GM12878 (cell line): ENCODE measurements around the gene THSD4. TPM values are rescaled to one million over a fixed set of nuclear protein-coding genes. Genes with fewer than 3 reads are reported as not detected.

ENCODE experiments used
- FOS ChIP-seq: IDR thresholded peaks from 3 replicates; pipeline ENCODE4 v1.6.1; 2011; ENCODE audit warnings: borderline replicate concordance; ENCODE audit not compliant: insufficient read length; ENCODE audit errors: extremely low read depth
- GABPA ChIP-seq: IDR thresholded peaks from 2 replicates; pipeline ENCODE4 v1.6.1; 2014; ENCODE audit warnings: antibody characterized with exemption, low read depth, mild to moderate bottlenecking, inconsistent platforms
- JUNB ChIP-seq: IDR thresholded peaks from 2 replicates; pipeline ENCODE4 v1.6.1; 2016; ENCODE audit warnings: antibody characterized with exemption, mild to moderate bottlenecking
- LARP7 ChIP-seq: fragments of 450-650 bp; IDR thresholded peaks from 2 replicates; pipeline ENCODE4 v1.6.1; 2017; ENCODE audit warnings: mild to moderate bottlenecking
- USF2 ChIP-seq: IDR thresholded peaks from 2 replicates; pipeline ENCODE4 v1.6.1; 2011; ENCODE audit warnings: low read depth, low read length, improper control_type of control experiment, borderline replicate concordance
- polyA plus RNA-seq, 11 experiments: library from polyadenylated mRNA; depleted of rRNA in 4 of 11; unstranded in 6 of 11; stranded (reverse) in 5 of 11; fragments of >200 nt; fragmentation: Nextera tagmentation in 4 of 11; fragmentation: Illumina TruSeq in 1 of 11; extraction: Ambion mirVana in 4 of 11; extraction: Trizol in 1 of 11; gene quantifications; 1 replicate in 1 of 11; 2 replicates in 10 of 11; pipeline versions ENCODE4 v1.2.1 to v1.2.3, GENCODE V29; 2011 to 2016; ENCODE audit warnings: inconsistent platforms in 2 of 11, missing spikeins in 2 of 11, low read depth in 1 of 11
- total RNA-seq, 4 experiments: library from RNA; depleted of rRNA in 3 of 4; stranded (reverse); fragments of >200 nt in 3 of 4; fragmentation: Illumina TruSeq in 1 of 4; extraction: Trizol in 1 of 4; gene quantifications; 2 replicates each; pipeline versions ENCODE4 v1.2.1 to v1.2.3, GENCODE V29; 2013 to 2021
- TF ChIP-seq, protein P1 (sequence below): fragments of 450-650 bp; formaldehyde crosslinking; IDR thresholded peaks from 2 replicates; pipeline ENCODE4 v1.4.0; 2020; ENCODE audit warnings: mild to moderate bottlenecking, moderate library complexity
- TF ChIP-seq, protein P2 (sequence below): IDR thresholded peaks from 2 replicates; pipeline ENCODE4 v1.6.1; 2012; ENCODE audit warnings: mild to moderate bottlenecking, low read depth, low read length

Gene THSD4
- total and polyA plus RNA-seq, 10 of the 15 experiments (the other 5 are each of a cell fraction or from before 2014, with no cell fraction given): 0.04 to 0.13 (median 0.05) TPM; not detected in 7

DNA sequence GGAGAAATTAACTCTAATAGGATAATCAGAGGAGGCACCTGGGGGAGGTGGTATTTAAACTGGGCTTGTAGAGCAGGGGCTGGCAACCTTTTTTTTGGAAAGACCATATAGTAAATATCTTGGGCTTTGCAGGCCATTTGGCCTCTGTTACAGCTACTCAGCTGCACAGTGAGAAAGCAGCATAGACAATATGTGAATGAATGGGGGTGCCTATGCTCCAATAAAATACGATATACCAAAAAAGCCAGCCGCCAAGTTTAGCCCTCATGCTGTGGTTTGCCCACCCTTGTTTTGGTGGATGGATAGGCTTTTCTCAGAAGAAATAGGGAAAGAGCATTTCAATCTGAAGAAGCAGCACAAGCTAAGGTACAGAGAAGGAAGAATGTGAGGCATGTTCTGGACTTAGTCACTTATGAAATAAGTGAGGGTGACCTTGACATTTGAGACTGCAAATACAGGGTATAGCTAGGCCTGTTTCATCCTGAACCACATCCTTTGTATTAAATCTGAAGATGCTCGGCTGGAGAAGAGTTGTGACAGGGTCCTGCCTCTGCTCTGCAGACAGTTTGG is 564.0 kb downstream of the THSD4 start (continued):
- TF ChIP-seq, protein P1, sequence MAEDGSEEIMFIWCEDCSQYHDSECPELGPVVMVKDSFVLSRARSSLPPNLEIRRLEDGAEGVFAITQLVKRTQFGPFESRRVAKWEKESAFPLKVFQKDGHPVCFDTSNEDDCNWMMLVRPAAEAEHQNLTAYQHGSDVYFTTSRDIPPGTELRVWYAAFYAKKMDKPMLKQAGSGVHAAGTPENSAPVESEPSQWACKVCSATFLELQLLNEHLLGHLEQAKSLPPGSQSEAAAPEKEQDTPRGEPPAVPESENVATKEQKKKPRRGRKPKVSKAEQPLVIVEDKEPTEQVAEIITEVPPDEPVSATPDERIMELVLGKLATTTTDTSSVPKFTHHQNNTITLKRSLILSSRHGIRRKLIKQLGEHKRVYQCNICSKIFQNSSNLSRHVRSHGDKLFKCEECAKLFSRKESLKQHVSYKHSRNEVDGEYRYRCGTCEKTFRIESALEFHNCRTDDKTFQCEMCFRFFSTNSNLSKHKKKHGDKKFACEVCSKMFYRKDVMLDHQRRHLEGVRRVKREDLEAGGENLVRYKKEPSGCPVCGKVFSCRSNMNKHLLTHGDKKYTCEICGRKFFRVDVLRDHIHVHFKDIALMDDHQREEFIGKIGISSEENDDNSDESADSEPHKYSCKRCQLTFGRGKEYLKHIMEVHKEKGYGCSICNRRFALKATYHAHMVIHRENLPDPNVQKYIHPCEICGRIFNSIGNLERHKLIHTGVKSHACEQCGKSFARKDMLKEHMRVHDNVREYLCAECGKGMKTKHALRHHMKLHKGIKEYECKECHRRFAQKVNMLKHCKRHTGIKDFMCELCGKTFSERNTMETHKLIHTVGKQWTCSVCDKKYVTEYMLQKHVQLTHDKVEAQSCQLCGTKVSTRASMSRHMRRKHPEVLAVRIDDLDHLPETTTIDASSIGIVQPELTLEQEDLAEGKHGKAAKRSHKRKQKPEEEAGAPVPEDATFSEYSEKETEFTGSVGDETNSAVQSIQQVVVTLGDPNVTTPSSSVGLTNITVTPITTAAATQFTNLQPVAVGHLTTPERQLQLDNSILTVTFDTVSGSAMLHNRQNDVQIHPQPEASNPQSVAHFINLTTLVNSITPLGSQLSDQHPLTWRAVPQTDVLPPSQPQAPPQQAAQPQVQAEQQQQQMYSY (CRISPR knock-in tag): no peak
- TF ChIP-seq JUNB: no peak
- TF ChIP-seq, protein P2, sequence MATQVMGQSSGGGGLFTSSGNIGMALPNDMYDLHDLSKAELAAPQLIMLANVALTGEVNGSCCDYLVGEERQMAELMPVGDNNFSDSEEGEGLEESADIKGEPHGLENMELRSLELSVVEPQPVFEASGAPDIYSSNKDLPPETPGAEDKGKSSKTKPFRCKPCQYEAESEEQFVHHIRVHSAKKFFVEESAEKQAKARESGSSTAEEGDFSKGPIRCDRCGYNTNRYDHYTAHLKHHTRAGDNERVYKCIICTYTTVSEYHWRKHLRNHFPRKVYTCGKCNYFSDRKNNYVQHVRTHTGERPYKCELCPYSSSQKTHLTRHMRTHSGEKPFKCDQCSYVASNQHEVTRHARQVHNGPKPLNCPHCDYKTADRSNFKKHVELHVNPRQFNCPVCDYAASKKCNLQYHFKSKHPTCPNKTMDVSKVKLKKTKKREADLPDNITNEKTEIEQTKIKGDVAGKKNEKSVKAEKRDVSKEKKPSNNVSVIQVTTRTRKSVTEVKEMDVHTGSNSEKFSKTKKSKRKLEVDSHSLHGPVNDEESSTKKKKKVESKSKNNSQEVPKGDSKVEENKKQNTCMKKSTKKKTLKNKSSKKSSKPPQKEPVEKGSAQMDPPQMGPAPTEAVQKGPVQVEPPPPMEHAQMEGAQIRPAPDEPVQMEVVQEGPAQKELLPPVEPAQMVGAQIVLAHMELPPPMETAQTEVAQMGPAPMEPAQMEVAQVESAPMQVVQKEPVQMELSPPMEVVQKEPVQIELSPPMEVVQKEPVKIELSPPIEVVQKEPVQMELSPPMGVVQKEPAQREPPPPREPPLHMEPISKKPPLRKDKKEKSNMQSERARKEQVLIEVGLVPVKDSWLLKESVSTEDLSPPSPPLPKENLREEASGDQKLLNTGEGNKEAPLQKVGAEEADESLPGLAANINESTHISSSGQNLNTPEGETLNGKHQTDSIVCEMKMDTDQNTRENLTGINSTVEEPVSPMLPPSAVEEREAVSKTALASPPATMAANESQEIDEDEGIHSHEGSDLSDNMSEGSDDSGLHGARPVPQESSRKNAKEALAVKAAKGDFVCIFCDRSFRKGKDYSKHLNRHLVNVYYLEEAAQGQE: no peak
- no peak for TF ChIP-seq LARP7
- no peak for TF ChIP-seq GABPA
- no peak for TF ChIP-seq USF2
- no peak for TF ChIP-seq FOS
